ENCODE results near the gene KLHL42. TPM values are rescaled to one million over a fixed set of nuclear protein-coding genes. Genes with fewer than 3 reads are reported as not detected.

KLHL42 gene
- total and polyA plus RNA-seq, 9 of the 15 experiments (the other 6 are each of a cell fraction or from before 2014, with no cell fraction given), result 1.5 to 11.8 (median 9.6) TPM

DNA sequence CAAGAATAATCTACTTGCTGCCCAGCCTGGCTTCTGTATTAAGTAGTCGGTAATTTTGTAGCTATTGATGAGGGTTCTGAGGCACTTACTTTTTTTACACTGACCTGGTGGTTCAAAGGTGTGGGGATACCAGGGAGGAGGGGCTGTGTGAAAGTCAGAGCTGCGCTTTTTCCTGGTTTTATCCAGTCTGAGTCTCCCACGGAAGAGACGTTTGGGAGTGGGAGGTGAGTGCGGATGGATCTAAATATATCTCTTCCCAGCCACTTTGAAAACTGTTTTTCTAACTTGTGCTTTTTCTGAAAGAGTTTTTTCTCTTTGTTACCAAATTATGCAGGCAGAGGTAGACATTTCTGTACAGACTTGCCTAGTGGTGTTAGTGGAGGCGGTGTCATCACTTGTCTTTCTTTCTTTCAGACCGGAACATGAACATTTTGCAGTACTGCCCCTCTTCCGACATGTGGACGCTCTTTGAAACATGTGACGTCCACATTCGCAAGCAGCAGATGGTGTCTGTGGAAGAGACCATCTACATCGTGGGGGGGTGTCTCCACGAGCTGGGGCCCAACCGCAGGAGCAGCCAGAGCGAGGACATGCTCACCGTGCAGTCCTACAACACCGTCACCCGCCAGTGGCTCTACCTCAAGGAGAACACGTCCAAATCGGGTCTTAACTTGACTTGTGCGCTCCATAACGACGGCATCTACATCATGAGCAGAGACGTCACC lies 17.4 kb downstream of the KLHL42 start:
- Histone ChIP-seq H3K4me1 (replicated peaks in 1 of 2; ENCODE audit: control insufficient read depth in 2 of 2, insufficient read depth in 2 of 2, low read length in 2 of 2) (no peaks in the 10 kb centered on the region), H3K27ac (ENCODE audit: extremely low read depth, low read depth, low read length) (no peak overlapping the region), H3K4me2 (ENCODE audit: insufficient read depth, low read length) (no peak overlapping the region), H3K9ac (ENCODE audit: insufficient read depth in 1 of 2, low read depth in 2 of 2, low read length in 2 of 2) (no peak overlapping the region), H3K79me2 (ENCODE audit: control insufficient read depth, insufficient read depth, low read length) (no peaks in the 10 kb centered on the region), H3K9me3 (replicated peaks; ENCODE audit: control insufficient read depth, insufficient read depth, low read depth, low read length) (no peaks in the 10 kb centered on the region), H3K27me3 (ENCODE audit: control insufficient read depth in 2 of 2, insufficient read depth in 2 of 2, low read length in 2 of 2) (no peaks in the 10 kb centered on the region), H3K36me3 (ENCODE audit: control insufficient read depth, insufficient read depth, low read length) (peaks cover 37% of the 10 kb centered on the region; the same call in 2 of the 3 replicates), H2AFZ (ENCODE audit: low read depth, low read length) (no peak overlapping the region), H3K4me3 (no peak overlapping the region), H4K20me1 (replicated peaks; ENCODE audit: control insufficient read depth, insufficient read depth, low read length) (no peaks in the 10 kb centered on the region), H3K9me1 (ENCODE audit: control insufficient read depth, insufficient read depth, low read length) (no peaks in the 10 kb centered on the region)
- no TSS peak for BruUV-seq (replicated peaks)
- DNase-seq (ENCODE audit: extremely low read depth in 1 of 4, low spot score in 3 of 4) (no peak), ATAC-seq (no peak), FAIRE-seq (no peak)
- CTCF ChIA-PET (ENCODE audit: low intra/inter-chr PET ratio), result no interaction called here
- in situ Hi-C loops (cut with MboI) (no loop called here), intact Hi-C loops (cut with micrococcal nuclease) (no loop called here)
- 92% methylated on average over 24 of the region's 24 CpGs for WGBS (ENCODE audit: insufficient coverage, low coverage, missing lambda C conversion rate)
- TF ChIP-seq, protein P1, sequence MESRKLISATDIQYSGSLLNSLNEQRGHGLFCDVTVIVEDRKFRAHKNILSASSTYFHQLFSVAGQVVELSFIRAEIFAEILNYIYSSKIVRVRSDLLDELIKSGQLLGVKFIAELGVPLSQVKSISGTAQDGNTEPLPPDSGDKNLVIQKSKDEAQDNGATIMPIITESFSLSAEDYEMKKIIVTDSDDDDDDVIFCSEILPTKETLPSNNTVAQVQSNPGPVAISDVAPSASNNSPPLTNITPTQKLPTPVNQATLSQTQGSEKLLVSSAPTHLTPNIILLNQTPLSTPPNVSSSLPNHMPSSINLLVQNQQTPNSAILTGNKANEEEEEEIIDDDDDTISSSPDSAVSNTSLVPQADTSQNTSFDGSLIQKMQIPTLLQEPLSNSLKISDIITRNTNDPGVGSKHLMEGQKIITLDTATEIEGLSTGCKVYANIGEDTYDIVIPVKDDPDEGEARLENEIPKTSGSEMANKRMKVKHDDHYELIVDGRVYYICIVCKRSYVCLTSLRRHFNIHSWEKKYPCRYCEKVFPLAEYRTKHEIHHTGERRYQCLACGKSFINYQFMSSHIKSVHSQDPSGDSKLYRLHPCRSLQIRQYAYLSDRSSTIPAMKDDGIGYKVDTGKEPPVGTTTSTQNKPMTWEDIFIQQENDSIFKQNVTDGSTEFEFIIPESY (CRISPR knock-in tag; IDR thresholded peaks at IDR 0.05), result no peak
- TF ChIP-seq PRDM10 (IDR thresholded peaks at IDR 0.05; ENCODE audit: partially characterized antibody), result peak; percentile 80
- POLR2A ChIA-PET, result interaction anchor here (0.8 kb wide), 1 partner anchor 349 kb away, joined by 3 read pairs; no protein-coding TSS in a partner anchor

All from K562 (cell line).